HG03060 (cell line): Measurements from ENCODE around the gene TCTN1.

Experiments used
- ATAC-seq: cut with Tn5 transposase; IDR thresholded peaks from one replicate; pipeline ENCODE4 v1.9.1; 2021; ENCODE audit warnings: low read depth, moderate number of reproducible peaks; ENCODE audit not compliant: unreplicated experiment

Gene TCTN1

GRCh38 chr12:110676171-110676570 is 62.2 kb downstream of the TCTN1 start:
- no peak for ATAC-seq

DNA sequence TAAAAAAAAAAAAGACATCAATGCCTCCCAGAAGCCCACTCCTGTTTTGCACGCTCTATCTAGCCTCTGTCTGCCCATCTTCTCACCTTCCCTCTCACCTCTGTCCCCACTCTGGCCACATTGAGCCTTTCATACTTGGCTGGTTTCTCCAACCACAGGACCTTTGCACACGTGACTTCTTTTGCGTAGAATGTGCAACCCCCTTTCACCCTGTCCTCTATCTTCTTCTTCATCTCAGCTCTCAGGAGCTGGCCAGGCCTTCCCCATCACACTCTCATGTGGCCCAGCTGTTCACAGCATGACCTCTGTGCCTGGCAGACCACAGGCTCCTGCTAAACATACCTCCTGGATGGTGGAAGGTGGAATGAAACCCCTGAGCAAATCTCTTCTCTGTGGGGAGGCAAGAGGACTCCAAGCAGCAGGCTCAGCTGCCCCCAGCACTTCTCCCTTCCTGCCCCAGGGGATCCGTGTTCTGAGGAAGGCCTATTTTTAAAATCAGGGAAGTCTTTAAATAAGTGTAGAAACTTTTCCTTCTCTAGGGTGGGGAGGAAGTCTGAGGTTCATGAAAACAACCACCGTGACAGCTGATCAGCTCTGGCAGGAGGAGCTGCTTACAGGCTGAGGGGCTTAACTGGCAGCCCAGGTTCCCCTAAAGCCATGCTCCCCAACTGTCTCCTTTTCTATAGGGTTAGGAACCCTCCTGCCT is 63.4 kb downstream of the TCTN1 start:
- peak; percentile 64 for ATAC-seq

- ATAC-seq: no peak
These were observed 64.1 kb downstream of the TCTN1 start for GRCh38 chr12:110677982-110678381.

GRCh38 chr12:110679201-110679600 is 65.3 kb downstream of the TCTN1 start:
- ATAC-seq: no peak

GRCh38 chr12:110680032-110680431 is 66.1 kb downstream of the TCTN1 start:
- no peak for ATAC-seq

DNA sequence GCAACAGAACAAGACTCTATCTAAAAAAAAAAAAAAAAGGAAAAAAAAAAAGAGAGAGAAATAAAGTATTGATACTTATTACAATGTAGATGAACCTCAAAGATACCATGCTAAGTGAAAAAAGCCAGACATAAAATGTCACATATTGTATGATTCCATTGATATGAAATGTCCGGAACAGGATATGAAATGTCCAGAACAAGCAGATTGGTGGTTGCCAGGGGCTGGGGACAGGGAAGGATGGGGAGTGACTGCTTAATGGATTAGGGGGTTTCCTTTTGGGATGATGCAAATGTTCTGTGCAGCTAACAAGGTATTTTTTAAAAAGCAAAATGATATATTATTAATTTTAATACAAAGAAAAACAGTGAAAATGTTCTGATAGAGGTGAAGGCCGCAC is 70.0 kb downstream of the TCTN1 start:
- no peak for ATAC-seq

- ATAC-seq: no peak
These were observed 70.4 kb downstream of the TCTN1 start for GRCh38 chr12:110684312-110684836.

DNA sequence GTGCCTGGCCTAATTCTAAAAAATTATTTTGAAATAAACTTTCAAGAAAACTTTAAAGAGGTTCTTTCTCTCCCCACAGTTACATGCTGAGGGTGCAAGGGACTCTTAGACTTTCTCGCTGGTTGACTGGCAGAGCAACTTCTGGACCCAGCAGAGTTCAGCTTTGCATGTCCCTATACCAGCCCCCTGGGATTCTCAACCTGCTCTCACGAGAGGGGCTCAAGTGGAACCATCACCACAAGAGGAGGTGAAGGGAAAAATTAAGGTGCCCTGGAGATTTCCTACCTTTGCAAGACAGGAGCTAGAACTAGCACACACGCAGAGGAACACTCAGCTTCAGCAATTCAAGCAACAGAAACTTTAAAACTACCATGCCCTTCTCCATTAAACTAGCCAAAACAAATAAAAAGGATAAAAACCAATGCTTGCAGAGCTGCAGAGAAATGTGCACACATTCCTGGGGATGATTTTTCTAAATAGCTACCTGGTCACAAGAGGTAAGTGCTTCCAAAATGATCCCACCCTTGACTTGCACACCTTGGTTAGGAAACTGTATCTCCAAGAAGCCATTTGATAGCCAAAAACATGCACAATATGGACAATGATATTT is 72.5 kb downstream of the TCTN1 start:
- ATAC-seq: no peak

DNA sequence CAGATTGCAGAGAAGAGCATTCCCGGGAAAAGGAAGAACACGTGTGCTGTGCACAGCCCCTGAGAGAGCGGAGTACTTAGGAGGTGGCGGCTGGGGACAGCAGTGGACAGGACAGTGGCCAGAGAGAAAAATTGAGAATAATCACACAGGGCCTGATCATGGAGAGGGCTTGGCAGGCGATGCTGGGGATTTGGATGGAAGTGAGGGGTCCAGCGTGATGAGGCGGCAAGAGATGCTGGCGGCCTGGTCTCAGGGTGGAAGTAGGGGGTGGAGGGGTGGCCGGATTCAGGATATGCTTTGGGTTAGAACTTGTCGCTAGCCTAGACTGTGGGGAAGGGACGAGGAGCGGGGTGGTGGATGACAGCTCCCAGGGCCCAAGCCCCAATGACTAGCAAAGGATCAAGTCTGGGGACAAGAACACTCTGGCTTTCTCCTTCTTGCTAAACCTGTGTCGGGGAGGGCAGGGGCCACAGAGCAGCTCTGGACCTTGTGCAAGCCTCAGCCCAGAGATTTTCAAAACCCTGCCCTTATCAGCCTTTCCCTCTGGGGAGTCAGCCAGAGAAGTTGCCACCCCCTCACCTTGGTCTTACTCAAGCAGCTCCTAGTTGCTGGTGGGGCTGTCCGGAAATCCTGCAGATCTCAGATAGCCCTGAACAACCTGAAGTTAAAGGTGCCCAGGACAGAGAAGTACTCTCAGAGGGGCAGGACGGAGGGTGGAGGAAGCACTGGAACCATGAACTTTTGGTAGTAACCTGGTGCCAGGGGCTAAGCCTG is 73.7 kb downstream of the TCTN1 start:
- ATAC-seq: no peak

- no peak for ATAC-seq
These were observed 74.7 kb downstream of the TCTN1 start, which contains the start of gene HVCN1 for GRCh38 chr12:110688446-110689280. TSS of gene HVCN1 (minus strand) at chr12:110689115. CDS start at chr12:110683245, 5,870 bp downstream.

DNA sequence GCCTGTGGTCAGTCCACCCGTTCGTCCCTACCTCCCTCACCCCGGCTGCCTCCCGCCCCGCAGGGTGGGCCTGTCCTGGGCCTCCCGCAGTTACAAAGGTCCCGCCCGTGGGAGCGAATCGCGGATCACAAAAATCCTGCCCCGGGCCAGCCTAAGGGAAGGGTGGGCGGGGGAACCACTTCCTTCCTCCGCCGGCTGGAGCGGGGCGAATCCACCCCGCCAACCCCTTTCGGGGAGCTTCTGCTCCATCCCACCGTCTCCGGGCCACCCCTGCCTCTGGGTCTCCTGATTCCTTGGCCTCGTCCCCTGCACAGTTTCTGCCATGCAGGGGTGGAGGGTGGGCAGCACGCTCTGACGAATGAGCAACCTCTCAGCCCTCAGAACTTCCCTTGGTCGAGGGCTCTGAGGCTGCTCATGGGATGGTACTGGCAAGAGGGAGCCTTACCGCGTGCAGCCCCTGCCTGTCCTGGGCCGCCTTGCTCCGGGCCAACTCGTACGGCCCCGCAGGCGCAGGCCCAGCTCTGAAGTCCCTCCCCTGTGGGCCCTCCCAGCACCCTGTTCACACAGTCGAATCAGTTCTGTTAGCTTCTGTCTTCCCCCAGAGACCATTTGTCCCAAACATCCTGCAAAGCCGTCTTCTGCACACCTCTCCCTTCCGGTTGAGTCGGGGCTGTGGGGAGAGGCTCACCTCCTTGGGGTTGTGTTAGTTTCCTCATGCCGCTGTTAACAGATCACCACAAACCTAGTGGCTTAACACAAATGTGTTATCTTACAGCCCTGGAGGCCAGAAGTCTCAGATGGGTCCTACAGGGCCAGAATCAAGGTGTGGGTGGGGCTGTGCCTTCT is 75.6 kb downstream of the TCTN1 start:
- ATAC-seq: no peak

DNA sequence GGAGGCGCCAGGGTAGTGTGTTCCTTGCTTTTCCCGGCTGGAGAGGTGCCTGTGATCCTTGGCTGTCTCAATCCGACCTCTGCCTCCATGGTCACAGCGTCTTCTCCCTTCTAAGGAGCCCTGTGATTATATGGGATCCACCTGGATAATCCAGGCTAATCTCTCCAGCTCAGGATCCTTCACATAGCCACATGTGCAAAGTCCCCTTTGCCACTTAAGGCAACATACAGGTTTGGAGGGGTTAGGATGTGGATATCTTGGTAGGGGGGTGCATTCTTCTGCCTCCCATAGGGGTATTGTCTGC is 76.2 kb downstream of the TCTN1 start:
- no peak for ATAC-seq

DNA sequence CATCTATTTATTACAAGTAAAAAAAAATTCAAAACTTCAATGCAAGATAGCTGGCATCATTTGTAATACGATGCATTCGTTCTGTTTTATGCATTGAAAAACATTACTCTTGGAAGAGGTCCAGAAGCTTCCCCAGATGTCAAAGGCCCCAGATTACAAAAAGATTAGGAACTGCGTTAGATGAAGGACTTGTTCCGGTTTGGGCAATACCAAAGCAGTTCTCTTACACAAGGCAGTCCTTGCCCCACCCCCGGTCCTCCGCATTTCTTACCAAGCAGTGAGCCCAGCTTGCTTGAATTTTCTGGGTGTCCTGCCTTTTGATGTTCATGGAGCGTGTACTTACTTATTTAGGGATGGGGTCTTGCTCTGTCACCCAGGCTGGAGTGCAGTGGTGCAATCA is 79.8 kb downstream of the TCTN1 start:
- no peak for ATAC-seq

DNA sequence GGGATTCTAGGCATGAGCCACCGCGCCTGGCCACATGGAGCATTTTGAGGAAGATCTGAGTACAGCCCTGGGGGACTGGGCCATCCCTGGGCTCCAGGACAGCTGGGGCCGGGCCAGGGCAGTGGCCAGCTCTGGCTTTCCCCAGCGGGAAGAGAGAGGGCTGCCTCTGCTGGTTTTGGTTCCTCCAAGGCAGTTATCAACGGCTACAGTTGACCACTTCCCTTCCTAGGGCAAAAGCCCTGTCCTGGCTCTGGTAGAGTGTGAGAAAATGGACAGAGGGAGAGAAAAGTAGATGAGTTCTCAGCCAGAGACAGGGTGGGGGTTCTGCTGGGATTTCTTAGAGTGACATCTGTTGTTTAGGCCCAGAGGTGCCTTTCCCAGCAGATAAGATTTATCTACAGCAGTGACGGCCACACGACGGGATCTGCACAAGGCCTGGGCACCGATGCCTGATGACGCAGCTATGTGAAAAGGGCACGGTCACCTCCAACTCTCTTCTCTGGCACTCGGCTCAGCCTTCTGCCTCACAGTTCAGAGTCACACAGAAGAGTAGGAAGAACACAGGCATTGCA is 80.5 kb downstream of the TCTN1 start:
- ATAC-seq: no peak

DNA sequence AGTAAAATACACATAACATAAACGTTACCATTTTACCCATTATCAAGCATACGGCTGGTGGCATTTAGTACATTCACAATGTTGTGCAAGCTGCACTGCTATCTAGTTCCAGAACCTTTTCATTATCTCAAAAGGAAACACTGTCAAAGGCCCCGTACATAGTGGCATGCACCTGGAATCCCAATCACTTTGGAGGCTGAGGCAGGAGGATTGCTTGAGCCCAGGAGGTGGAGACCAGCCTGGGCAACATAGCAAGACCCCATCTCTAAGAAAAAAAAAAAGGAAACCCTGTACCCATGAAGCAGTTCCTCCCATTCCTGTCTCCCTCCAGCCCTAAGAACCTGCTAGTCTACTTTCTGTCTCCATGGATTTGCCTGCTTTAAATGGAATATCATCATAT is 82.4 kb downstream of the TCTN1 start:
- no peak for ATAC-seq

- ATAC-seq: no peak
These were observed 83.3 kb downstream of the TCTN1 start for GRCh38 chr12:110697236-110697635.

DNA sequence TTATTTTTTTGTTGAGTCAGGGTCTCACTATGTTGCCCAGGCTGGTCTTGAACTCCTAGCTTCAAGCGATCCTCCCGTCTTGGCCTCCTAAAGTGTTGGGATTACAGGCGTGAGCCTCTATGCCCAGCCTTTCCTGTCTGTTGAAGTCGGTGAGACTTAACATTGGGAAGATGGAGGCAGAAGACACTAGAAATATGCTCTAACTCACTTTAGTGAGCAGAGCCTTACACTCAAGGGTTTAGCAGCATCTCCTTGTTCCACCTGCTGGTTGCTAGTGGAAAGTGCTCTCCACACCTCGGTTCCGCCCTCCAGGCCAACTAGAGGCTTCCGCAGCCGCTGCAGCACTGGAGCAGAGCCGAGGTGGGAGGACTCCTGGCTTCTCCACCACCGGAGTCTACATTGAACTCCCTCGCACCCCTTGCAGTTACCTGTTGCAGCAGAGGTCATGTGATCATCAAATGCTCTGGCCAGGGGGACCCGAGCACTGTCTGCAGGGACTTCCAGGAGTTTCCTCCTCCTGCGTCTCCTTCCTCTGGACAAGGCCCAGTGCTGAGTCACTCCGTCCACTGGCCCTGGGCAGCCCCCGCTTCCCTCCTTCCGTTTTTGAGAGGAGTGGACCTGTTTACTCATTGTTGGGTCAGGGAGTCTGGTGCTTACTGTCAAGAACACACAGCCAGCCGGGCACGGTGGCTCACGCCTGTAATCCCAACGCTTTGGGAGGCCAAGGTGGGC is 84.4 kb downstream of the TCTN1 start:
- peak; percentile 76 for ATAC-seq
